ENCODE data around the gene ZNF772.

GRCh38 chr19:57437931-57438330 lies 39.4 kb downstream of the ZNF772 start:
- TF ChIP-seq CTCF (IDR thresholded peaks at IDR 0.05; ENCODE audit: low read depth, low read length) (no peak), EZH2phosphoT487 (IDR thresholded peaks at IDR 0.05; ENCODE audit: low read depth) (no peak)

Data from OCI-LY3 (cell line).